Thyroid gland (tissue), 4 donors: ENCODE data around the gene TAC3. TPM values are rescaled to one million over a fixed set of nuclear protein-coding genes. Genes with fewer than 3 reads are reported as not detected.

Experiments
- DNase-seq, 2 donors: peaks; one replicate each; pipeline ENCODE4 v3.0.0-alpha.2; 2019
- H3K27ac ChIP-seq, 3 donors: fragments of 200-600 bp; sonication (generic); 1 replicate in 2 of 3; 2 replicates in 1 of 3; pipeline ENCODE4 v1.5.1; 2016 to 2019; ENCODE audit warnings: mild to moderate bottlenecking in 1 of 3, moderate library complexity in 1 of 3
- H3K27me3 ChIP-seq: fragments of 200-600 bp; sonication (generic); one replicate; pipeline ENCODE4 v1.5.1; 2019
- H3K36me3 ChIP-seq, 2 donors: fragments of 200-600 bp; sonication (generic); one replicate each; pipeline ENCODE4 v1.5.1; 2016 to 2019
- H3K4me1 ChIP-seq, 2 donors: fragments of 200-600 bp; sonication (generic); one replicate each; pipeline ENCODE4 v1.5.1; 2017 to 2019
- H3K4me3 ChIP-seq, 3 donors: fragments of 200-600 bp; sonication (generic); replicated peaks in 1 of 3; 1 replicate in 2 of 3; 2 replicates in 1 of 3; pipeline ENCODE4 v1.5.1; 2016; ENCODE audit warnings: mild to moderate bottlenecking in 1 of 3
- H3K9me3 ChIP-seq: fragments of 200-600 bp; sonication (generic); one replicate; pipeline ENCODE4 v1.5.1; 2017
- CTCF ChIP-seq, 6 experiments: fragments of 200-600 bp in 3 of 6; fragments of 450-650 bp in 3 of 6; sonication (generic) in 3 of 6; IDR thresholded peaks; one replicate each; pipeline ENCODE4 v1.5.1; 2016 to 2019; ENCODE audit warnings: antibody characterized with exemption in 6 of 6, mild to moderate bottlenecking in 2 of 6, inconsistent platforms in 1 of 6, moderate library complexity in 1 of 6
- POLR2A ChIP-seq, 2 donors: fragments of 450-650 bp; IDR thresholded peaks; one replicate each; pipeline ENCODE4 v1.6.1; 2017; ENCODE audit warnings: antibody characterized with exemption in 2 of 2, mild to moderate bottlenecking in 2 of 2, moderate library complexity in 1 of 2
- WGBS, 2 donors: methylation state at CpG; one replicate each; pipeline ENCODE4 v1.1.5; 2017; 5-methylcytosine and 5-hydroxymethylcytosine counted together
- intact Hi-C: fragments of 100-400 bp; cut with DNase I; formaldehyde crosslinking; loops from one replicate; pipeline ENCODE4 v1.15.1; 2023
- total RNA-seq, 4 donors: library from RNA; depleted of rRNA; stranded (reverse); fragments of >200 nt; gene quantifications; one replicate each; pipeline ENCODE4 v1.2.3, GENCODE V29; 2016

The TAC3 gene
- total RNA-seq, 4 donors from 2014 or later = not detected

GRCh38 chr12:57051011-57051410, 34.7 kb upstream of the TAC3 start:
- Histone ChIP-seq H3K4me3 (no peak overlapping the region), H3K27me3 (no peaks in the 10 kb centered on the region), H3K9me3 (no peaks in the 10 kb centered on the region), H3K27ac (no peak overlapping the region), H3K4me1 (no peaks in the 10 kb centered on the region), H3K36me3 (no peaks in the 10 kb centered on the region)
- TF ChIP-seq POLR2A (IDR thresholded peaks at IDR 0.05) (no peak), CTCF (IDR thresholded peaks at IDR 0.05) (no peak)
- WGBS, 2 donors = 91 to 100% methylated on average over 1 of the region's 1 CpG
- DNase-seq = no peak
- intact Hi-C loops = no loop called here

- no peaks in the 10 kb centered on the region for H3K36me3 ChIP-seq
- H3K9me3 ChIP-seq = no peaks in the 10 kb centered on the region
- intact Hi-C loops = no loop called here
- WGBS, 2 donors = 39 to 41% methylated on average over 2 of the region's 2 CpGs
- no peak within 1 kb of the TSS for H3K4me3 ChIP-seq
- H3K4me1 ChIP-seq = no peaks in the 10 kb centered on the region
- TF ChIP-seq POLR2A (IDR thresholded peaks at IDR 0.05) = no peak
- no peak for TF ChIP-seq CTCF (IDR thresholded peaks at IDR 0.05)
- DNase-seq = no peak
- H3K27me3 ChIP-seq = no peaks in the 10 kb centered on the region
- no peak within 1 kb of the TSS for H3K27ac ChIP-seq
Observed at GRCh38 chr12:57049890-57050289, 33.6 kb upstream of the TAC3 start, which contains the start of gene MYO1A. MYO1A (minus strand) TSS chr12:57050129; CDS start chr12:57048323, 1,806 bp downstream.

- no peak overlapping the region for H3K4me3 ChIP-seq
- H3K27ac ChIP-seq = no peak overlapping the region
- no peak for TF ChIP-seq CTCF (IDR thresholded peaks at IDR 0.05)
- no peaks in the 10 kb centered on the region for H3K4me1 ChIP-seq
- H3K36me3 ChIP-seq = no peaks in the 10 kb centered on the region
- H3K27me3 ChIP-seq = no peaks in the 10 kb centered on the region
- intact Hi-C loops = no loop called here
- no peak for DNase-seq
- no peaks in the 10 kb centered on the region for H3K9me3 ChIP-seq
- 73 to 92% methylated on average over 4 of the region's 4 CpGs for WGBS, 2 donors
Observed at GRCh38 chr12:57049119-57049446, 32.8 kb upstream of the TAC3 start.

GRCh38 chr12:57048423-57049118, 32.2 kb upstream of the TAC3 start:
- Histone ChIP-seq H3K4me1 (no peaks in the 10 kb centered on the region), H3K36me3 (no peaks in the 10 kb centered on the region), H3K4me3 (no peak overlapping the region), H3K27ac (no peak overlapping the region), H3K9me3 (no peaks in the 10 kb centered on the region), H3K27me3 (no peaks in the 10 kb centered on the region)
- WGBS, 2 donors = 76 to 85% methylated on average over 1 of the region's 1 CpG
- intact Hi-C loops = no loop called here
- no peak for DNase-seq
- TF ChIP-seq POLR2A (IDR thresholded peaks at IDR 0.05) (no peak), CTCF (IDR thresholded peaks at IDR 0.05) (no peak)

GRCh38 chr12:57047981-57048380, 31.7 kb upstream of the TAC3 start:
- TF ChIP-seq POLR2A (IDR thresholded peaks at IDR 0.05) (no peak), CTCF (IDR thresholded peaks at IDR 0.05) (no peak)
- intact Hi-C loops = no loop called here
- Histone ChIP-seq H3K27ac (no peak overlapping the region), H3K36me3 (no peaks in the 10 kb centered on the region), H3K9me3 (no peaks in the 10 kb centered on the region), H3K4me3 (no peak overlapping the region), H3K4me1 (no peaks in the 10 kb centered on the region), H3K27me3 (no peaks in the 10 kb centered on the region)
- no peak for DNase-seq
- 100% methylated on average over 1 of the region's 1 CpG for WGBS, 2 donors
